ENCODE results near the gene KLRD1. TPM values are rescaled to one million over a fixed set of nuclear protein-coding genes. Genes with fewer than 3 reads are reported as not detected.
"Not testable (repeated sequence)": the region's sequence is repeated elsewhere in the genome, so short reads cannot be mapped to it uniquely, and the experiment has no call there.

The KLRD1 gene
- total RNA-seq, 4 donors from 2014 or later: 1.1 to 3.8 (median 2.5) TPM

GRCh38 chr12:10368206-10369171 lies 60.8 kb downstream of the KLRD1 start:
- no peak for TF ChIP-seq CTCF (IDR thresholded peaks at IDR 0.05)
- no peak for TF ChIP-seq POLR2A (IDR thresholded peaks at IDR 0.05)
- Histone ChIP-seq H3K4me3 (replicated peaks in 1 of 3) (no peak overlapping the region), H3K9me3 (no peaks in the 10 kb centered on the region), H3K27ac (no peak overlapping the region), H3K27me3 (no peaks in the 10 kb centered on the region), H3K36me3 (no peaks in the 10 kb centered on the region), H3K4me1 (peaks cover 13 to 20% of the 10 kb centered on the region in 2 donors)
- DNase-seq: no peak
- 85 to 86% methylated on average over 10 of the region's 10 CpGs for WGBS, 2 donors
- intact Hi-C loops (cut with DNase I): no loop called here

- no peaks in the 10 kb centered on the region for H3K27me3 ChIP-seq
- H3K9me3 ChIP-seq: no peaks in the 10 kb centered on the region
- WGBS, 2 donors: 89 to 94% methylated on average over 8 of the region's 8 CpGs
- H3K4me3 ChIP-seq (replicated peaks in 1 of 3): no peak overlapping the region
- TF ChIP-seq POLR2A (IDR thresholded peaks at IDR 0.05): no peak
- no peak for TF ChIP-seq CTCF (IDR thresholded peaks at IDR 0.05)
- DNase-seq: no peak
- peaks cover 13% of the 10 kb centered on the region in 2 donors for H3K4me1 ChIP-seq
- H3K36me3 ChIP-seq: no peaks in the 10 kb centered on the region
- intact Hi-C loops (cut with DNase I): no loop called here
- no peak overlapping the region for H3K27ac ChIP-seq
These were observed 62.1 kb downstream of the KLRD1 start for GRCh38 chr12:10369557-10370415.

- 73 to 80% methylated on average over 6 of the region's 6 CpGs for WGBS, 2 donors
- H3K4me1 ChIP-seq; H3K27ac ChIP-seq; H3K4me3 ChIP-seq (replicated peaks in 1 of 3); H3K9me3 ChIP-seq; DNase-seq; H3K27me3 ChIP-seq; intact Hi-C loops (cut with DNase I); H3K36me3 ChIP-seq: not testable (repeated sequence)
These were observed 64.3 kb downstream of the KLRD1 start for GRCh38 chr12:10371893-10372535.

- no peak overlapping the region for H3K27ac ChIP-seq
- WGBS, 2 donors: 54 to 58% methylated on average over 1 of the region's 1 CpG
- H3K9me3 ChIP-seq: no peaks in the 10 kb centered on the region
- TF ChIP-seq CTCF (IDR thresholded peaks at IDR 0.05): no peak
- TF ChIP-seq POLR2A (IDR thresholded peaks at IDR 0.05): no peak
- no peaks in the 10 kb centered on the region for H3K4me1 ChIP-seq
- H3K27me3 ChIP-seq: no peaks in the 10 kb centered on the region
- H3K4me3 ChIP-seq (replicated peaks in 1 of 3): no peak overlapping the region
- intact Hi-C loops (cut with DNase I): no loop called here
- H3K36me3 ChIP-seq: no peaks in the 10 kb centered on the region
- no peak for DNase-seq
These were observed 64.9 kb downstream of the KLRD1 start for GRCh38 chr12:10372559-10372958.

GRCh38 chr12:10374624-10375018 lies 67.0 kb downstream of the KLRD1 start:
- intact Hi-C loops (cut with DNase I): no loop called here
- Histone ChIP-seq H3K27ac (no peak overlapping the region), H3K27me3 (no peaks in the 10 kb centered on the region), H3K9me3 (no peaks in the 10 kb centered on the region), H3K4me1 (no peaks in the 10 kb centered on the region), H3K4me3 (replicated peaks in 1 of 3) (no peak overlapping the region), H3K36me3 (no peaks in the 10 kb centered on the region)
- WGBS, 2 donors: 88 to 96% methylated on average over 3 of the region's 3 CpGs
- DNase-seq: no peak
- TF ChIP-seq POLR2A (IDR thresholded peaks at IDR 0.05) (no peak), CTCF (IDR thresholded peaks at IDR 0.05) (no peak)

GRCh38 chr12:10378737-10379136 lies 71.1 kb downstream of the KLRD1 start:
- H3K4me1 ChIP-seq; H3K4me3 ChIP-seq (replicated peaks in 1 of 3); H3K27me3 ChIP-seq; H3K36me3 ChIP-seq; DNase-seq; H3K9me3 ChIP-seq; intact Hi-C loops (cut with DNase I); H3K27ac ChIP-seq: not testable (repeated sequence)
- 87% methylated on average over 2 of the region's 2 CpGs for WGBS, 2 donors
